Cardiac fibroblast (primary cell): ENCODE results near the gene PCCB.

Experiments used
- DNase-seq, 2 donors: peaks; one replicate each; pipeline versions ENCODE4 v3.0.0 to v3.0.0-alpha.2; 2010; ENCODE audit warnings: low read depth in 2 of 2
- H3K4me3 ChIP-seq, 2 donors: replicated peaks in 1 of 2; 1 replicate in 1 of 2; 2 replicates in 1 of 2; pipeline ENCODE4 v1.5.1; 2011; ENCODE audit warnings: low read depth in 2 of 2, low read length in 2 of 2, mild to moderate bottlenecking in 2 of 2, moderate library complexity in 1 of 2
- TF ChIP-seq, protein P1 (sequence below): IDR thresholded peaks from one replicate; pipeline ENCODE4 v1.5.1; 2011; ENCODE audit warnings: low read depth, mild to moderate bottlenecking, low read length, inconsistent platforms

The PCCB gene

GRCh38 chr3:136236109-136236508, 14.0 kb upstream of the PCCB start:
- no peak for DNase-seq
- no peak overlapping the region for H3K4me3 ChIP-seq
- TF ChIP-seq, protein P1, sequence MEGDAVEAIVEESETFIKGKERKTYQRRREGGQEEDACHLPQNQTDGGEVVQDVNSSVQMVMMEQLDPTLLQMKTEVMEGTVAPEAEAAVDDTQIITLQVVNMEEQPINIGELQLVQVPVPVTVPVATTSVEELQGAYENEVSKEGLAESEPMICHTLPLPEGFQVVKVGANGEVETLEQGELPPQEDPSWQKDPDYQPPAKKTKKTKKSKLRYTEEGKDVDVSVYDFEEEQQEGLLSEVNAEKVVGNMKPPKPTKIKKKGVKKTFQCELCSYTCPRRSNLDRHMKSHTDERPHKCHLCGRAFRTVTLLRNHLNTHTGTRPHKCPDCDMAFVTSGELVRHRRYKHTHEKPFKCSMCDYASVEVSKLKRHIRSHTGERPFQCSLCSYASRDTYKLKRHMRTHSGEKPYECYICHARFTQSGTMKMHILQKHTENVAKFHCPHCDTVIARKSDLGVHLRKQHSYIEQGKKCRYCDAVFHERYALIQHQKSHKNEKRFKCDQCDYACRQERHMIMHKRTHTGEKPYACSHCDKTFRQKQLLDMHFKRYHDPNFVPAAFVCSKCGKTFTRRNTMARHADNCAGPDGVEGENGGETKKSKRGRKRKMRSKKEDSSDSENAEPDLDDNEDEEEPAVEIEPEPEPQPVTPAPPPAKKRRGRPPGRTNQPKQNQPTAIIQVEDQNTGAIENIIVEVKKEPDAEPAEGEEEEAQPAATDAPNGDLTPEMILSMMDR = no peak

- H3K4me3 ChIP-seq = no peak overlapping the region
- DNase-seq = no peak
- TF ChIP-seq, protein P1 = no peak
Observed at GRCh38 chr3:136237103-136237502, 13.0 kb upstream of the PCCB start.

DNA sequence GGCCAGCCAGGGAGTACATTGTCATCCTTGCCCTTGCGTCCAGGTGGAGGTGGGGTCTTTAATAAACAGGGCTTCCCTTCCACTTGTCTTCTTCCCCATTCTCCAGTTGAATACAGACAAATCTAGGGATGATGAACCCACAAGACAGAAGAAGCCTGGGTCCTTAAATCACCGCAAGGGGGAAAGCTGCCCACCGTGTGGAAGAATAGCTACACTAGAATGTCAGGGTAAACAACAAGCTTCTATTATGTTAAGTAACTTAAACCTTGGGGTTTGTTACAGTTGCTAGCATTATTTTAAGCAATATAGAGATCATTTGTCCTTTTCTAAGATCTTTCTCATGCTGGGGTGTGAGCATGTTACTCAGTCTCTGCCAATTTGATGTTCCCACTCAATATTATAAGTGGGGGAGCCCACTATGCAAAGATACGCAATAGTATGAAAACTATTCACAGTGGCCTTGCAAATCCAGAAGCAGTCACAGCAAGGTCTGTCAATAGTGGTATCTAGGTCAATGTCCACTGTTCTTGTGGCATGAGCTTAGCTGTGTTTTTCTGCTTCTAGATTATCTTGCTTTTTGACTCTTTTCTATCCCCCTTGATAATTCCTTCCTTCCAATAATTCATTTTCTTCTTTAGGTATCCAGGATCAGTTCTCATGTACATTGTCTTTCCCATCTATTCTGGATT, 12.0 kb upstream of the PCCB start:
- H3K4me3 ChIP-seq = no peak overlapping the region
- TF ChIP-seq, protein P1 = no peak
- DNase-seq = no peak

DNA sequence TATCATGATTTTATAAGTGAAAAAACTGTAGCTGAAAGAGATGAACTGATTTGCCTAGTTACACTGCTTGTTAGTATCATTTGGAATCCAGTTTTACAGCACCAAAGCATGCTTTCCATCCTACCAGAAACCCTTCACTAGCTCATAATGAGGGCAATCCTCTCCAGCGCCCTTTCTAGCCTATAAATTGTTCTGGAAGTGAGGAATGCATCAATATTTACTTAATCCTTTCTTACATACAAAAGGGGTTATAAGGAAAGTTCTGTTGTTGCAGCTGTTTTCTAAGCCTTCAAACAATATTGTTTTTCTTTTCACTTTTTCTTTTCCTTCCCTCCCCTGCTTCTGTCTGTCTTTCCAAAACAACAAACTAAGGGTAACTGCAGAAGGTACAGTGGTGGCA, 11.0 kb upstream of the PCCB start:
- TF ChIP-seq, protein P1 = no peak
- DNase-seq = no peak
- H3K4me3 ChIP-seq = no peak overlapping the region

DNA sequence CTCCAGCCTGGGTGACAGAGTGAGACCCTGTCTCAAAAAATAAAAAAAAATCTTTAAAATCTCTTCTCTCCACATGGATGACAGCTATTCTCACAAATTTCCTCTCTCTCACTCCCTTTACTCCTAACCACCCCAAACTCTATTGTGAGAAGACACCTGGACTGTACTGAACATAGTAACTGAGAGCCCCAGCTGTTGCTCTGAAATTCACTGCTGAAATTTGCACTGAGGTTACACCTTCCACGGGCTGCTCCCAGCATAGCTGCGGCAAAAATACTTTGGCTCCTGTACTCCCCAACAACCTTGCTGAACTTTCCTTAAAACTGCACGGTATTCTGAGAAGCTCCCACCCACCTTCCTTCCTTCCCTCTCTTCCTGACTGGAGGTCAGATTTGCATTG, 4.4 kb upstream of the PCCB start:
- TF ChIP-seq, protein P1 = no peak
- H3K4me3 ChIP-seq = no peak overlapping the region
- DNase-seq = no peak

DNA sequence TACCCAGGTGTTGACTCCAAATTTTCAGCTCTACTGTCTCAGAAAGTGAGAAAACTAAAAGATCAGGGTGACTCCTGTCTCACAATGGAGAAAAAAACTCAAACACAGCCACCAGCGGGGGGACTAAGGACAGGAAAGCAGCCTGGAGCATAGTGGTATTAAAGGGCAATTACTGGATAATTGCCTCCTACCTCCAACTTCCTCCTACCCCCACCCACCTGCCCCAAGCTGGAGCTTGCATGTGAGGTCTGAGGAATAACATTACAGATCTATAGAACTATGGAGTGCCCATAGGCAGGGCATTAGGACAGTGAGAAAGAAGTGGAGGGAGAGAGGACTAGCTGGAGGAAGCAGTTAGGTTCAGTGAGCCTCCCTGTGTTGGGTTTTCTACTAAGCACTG, 2.7 kb upstream of the PCCB start:
- TF ChIP-seq, protein P1 = no peak
- no peak overlapping the region for H3K4me3 ChIP-seq
- DNase-seq = no peak
